PC-9 (cell line): ENCODE data around the gene TNC. TPM values are rescaled to one million over a fixed set of nuclear protein-coding genes. Genes with fewer than 3 reads are reported as not detected.

ENCODE experiments used
- BruUV-seq: library from RNA; stranded (reverse); fragments of 400-500 nt; replicated peaks from 2 replicates; lab custom pipeline; 2021; lab: Mats Ljungman, UMichigan
- CTCF ChIA-PET: fragments of 300-600 bp; sonication (Branson Sonifier 250); formaldehyde crosslinking; loops from one replicate; lab custom pipeline; 2022; ENCODE audit warnings: antibody characterized with exemption; lab: Charles Lee
- POLR2A ChIA-PET: fragments of 300-600 bp; sonication (Branson Sonifier 250); formaldehyde crosslinking; loops from one replicate; lab custom pipeline; 2022; ENCODE audit warnings: antibody characterized with exemption; ENCODE audit not compliant: unreplicated experiment; lab: Charles Lee
- DNase-seq, 2 experiments: peaks; one replicate each; pipeline versions ENCODE4 v3.0.0 to v3.0.0-alpha.2; 2015 to 2022; ENCODE audit warnings: mixed read lengths in 1 of 2
- H2AFZ ChIP-seq: fragments of 200-600 bp; sonication (generic); 2 replicates; pipeline ENCODE4 v1.8.1; 2017; ENCODE audit warnings: antibody characterized with exemption
- H3F3A ChIP-seq: fragments of 200-600 bp; sonication (generic); 2 replicates; pipeline ENCODE4 v1.8.1; 2017; ENCODE audit warnings: antibody characterized with exemption, mild to moderate bottlenecking, low read depth; ENCODE audit not compliant: insufficient read depth
- H3K27ac ChIP-seq: fragments of 200-600 bp; sonication (generic); 2 replicates; pipeline ENCODE4 v1.6.1; 2016; ENCODE audit warnings: mixed run types
- H3K27me3 ChIP-seq: fragments of 200-600 bp; sonication (generic); 2 replicates; pipeline ENCODE4 v1.6.1; 2016; ENCODE audit warnings: low read depth, mixed run types; ENCODE audit not compliant: insufficient read depth
- H3K36me3 ChIP-seq: fragments of 200-600 bp; sonication (generic); 2 replicates; pipeline ENCODE4 v1.6.1; 2016; ENCODE audit warnings: low read depth, mixed run types
- H3K4me1 ChIP-seq: fragments of 200-600 bp; sonication (generic); replicated peaks from 2 replicates; pipeline ENCODE4 v1.6.1; 2016; ENCODE audit warnings: mixed run types; ENCODE audit not compliant: insufficient read depth
- H3K4me2 ChIP-seq: fragments of 200-600 bp; sonication (generic); 2 replicates; pipeline ENCODE4 v1.6.1; 2017; ENCODE audit warnings: mixed run types
- H3K4me3 ChIP-seq: fragments of 200-600 bp; sonication (generic); 2 replicates; pipeline ENCODE4 v1.6.1; 2016; ENCODE audit warnings: mixed run types
- H3K79me2 ChIP-seq: fragments of 200-600 bp; sonication (generic); 2 replicates; pipeline ENCODE4 v1.6.1; 2017; ENCODE audit warnings: low read depth, mixed run types
- H3K9me2 ChIP-seq: fragments of 200-600 bp; sonication (generic); 2 replicates; pipeline ENCODE4 v1.8.1; 2017; ENCODE audit warnings: mild to moderate bottlenecking; ENCODE audit not compliant: insufficient read depth
- H3K9me3 ChIP-seq: fragments of 200-600 bp; sonication (generic); 2 replicates; pipeline ENCODE4 v1.8.1; 2016; ENCODE audit warnings: low read depth; ENCODE audit not compliant: insufficient read depth
- H4K20me1 ChIP-seq: fragments of 200-600 bp; sonication (generic); 2 replicates; pipeline ENCODE4 v1.8.1; 2017; ENCODE audit not compliant: insufficient read depth
- EZH2 ChIP-seq: fragments of 200-600 bp; sonication (generic); IDR thresholded peaks from 2 replicates; pipeline ENCODE4 v1.8.0; 2017; ENCODE audit warnings: antibody characterized with exemption, low read depth
- intact Hi-C: fragments of 100-400 bp; cut with micrococcal nuclease; formaldehyde crosslinking; loops from one replicate; pipeline ENCODE4 v1.10.0; 2022; ENCODE audit not compliant: unreplicated experiment
- total RNA-seq: library from RNA; stranded (reverse); gene quantifications from 2 replicates; pipeline ENCODE4 v1.2.3, GENCODE V29; 2021
- TF ChIP-seq, protein P1 (sequence below): fragments of 200-600 bp; sonication (generic); conservative IDR thresholded peaks from 2 replicates; pipeline ENCODE4 v1.6.1; 2017; ENCODE audit warnings: mixed run types, antibody characterized with exemption, mild to moderate bottlenecking, moderate library complexity

TNC gene
- total RNA-seq, 1 experiment from 2014 or later = 1.1 TPM

DNA sequence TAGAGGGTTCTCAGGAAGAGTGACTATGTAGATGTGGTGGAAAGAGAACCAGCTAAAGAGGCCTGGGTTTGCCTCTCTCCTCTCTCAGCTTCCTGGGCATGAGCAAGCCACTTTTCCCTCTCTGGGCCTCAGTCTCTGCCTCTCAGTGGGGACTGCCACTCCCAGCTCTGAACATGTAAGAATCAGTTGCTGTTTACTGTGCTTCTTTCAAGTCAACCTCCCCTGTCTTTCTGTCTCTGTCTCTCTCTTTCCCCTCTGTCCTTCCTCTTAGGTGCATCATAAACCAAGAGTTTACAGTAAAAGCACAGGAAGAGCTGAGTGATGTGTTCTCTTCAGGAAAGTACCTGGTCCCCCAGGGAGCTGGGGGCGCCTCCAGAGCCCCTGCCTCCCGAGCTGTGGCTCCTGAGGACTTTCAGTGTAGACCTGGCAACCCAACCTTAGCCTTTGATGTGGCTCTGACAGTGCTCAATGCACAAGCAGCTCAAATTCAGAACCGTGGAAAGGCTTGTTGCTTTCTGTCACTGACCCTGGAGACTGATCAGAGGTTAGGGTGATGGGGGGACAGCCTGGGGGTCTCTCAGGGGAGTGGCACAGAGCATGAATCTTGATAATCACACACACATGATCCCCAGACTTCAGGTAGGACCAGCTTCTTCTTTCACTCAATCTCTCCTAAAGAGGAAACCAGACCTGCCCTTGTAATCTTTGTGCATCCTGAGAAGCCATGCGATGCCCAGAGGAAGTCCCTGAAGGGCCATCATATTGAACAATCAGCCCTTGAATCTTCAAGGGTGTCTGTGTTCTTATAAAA is 128.2 kb downstream of the TNC start:
- Histone ChIP-seq H3K9me2 (no peaks in the 10 kb centered on the region), H4K20me1 (no peaks in the 10 kb centered on the region), H3K4me2 (0 out of 2 replicates have a peak overlapping the region, but pooled peaks have one; percentile 12), H3K36me3 (no peaks in the 10 kb centered on the region), H2AFZ (no peak overlapping the region), H3K27ac (no peak overlapping the region), H3K27me3 (peaks cover 22% of the 10 kb centered on the region; the same call in 1 of the 2 replicates), H3K9me3 (no peaks in the 10 kb centered on the region), H3F3A (peaks cover 4% of the 10 kb centered on the region; the same call in 1 of the 2 replicates), H3K4me1 (peaks cover 15% of the 10 kb centered on the region), H3K4me3 (no peak overlapping the region), H3K79me2 (no peaks in the 10 kb centered on the region)
- CTCF ChIA-PET = interaction anchor here (0.9 kb wide), 1 partner anchor 309 kb away, joined by 3 read pairs; no protein-coding TSS in a partner anchor
- TF ChIP-seq EZH2 = no peak
- TF ChIP-seq, protein P1, sequence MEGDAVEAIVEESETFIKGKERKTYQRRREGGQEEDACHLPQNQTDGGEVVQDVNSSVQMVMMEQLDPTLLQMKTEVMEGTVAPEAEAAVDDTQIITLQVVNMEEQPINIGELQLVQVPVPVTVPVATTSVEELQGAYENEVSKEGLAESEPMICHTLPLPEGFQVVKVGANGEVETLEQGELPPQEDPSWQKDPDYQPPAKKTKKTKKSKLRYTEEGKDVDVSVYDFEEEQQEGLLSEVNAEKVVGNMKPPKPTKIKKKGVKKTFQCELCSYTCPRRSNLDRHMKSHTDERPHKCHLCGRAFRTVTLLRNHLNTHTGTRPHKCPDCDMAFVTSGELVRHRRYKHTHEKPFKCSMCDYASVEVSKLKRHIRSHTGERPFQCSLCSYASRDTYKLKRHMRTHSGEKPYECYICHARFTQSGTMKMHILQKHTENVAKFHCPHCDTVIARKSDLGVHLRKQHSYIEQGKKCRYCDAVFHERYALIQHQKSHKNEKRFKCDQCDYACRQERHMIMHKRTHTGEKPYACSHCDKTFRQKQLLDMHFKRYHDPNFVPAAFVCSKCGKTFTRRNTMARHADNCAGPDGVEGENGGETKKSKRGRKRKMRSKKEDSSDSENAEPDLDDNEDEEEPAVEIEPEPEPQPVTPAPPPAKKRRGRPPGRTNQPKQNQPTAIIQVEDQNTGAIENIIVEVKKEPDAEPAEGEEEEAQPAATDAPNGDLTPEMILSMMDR = no peak
- no peak for DNase-seq
- POLR2A ChIA-PET = no interaction called here
- no TSS peak for BruUV-seq
- intact Hi-C loops = loop anchor here (5.0 kb wide), 1 partner anchor 68 kb away; no protein-coding TSS in a partner anchor

DNA sequence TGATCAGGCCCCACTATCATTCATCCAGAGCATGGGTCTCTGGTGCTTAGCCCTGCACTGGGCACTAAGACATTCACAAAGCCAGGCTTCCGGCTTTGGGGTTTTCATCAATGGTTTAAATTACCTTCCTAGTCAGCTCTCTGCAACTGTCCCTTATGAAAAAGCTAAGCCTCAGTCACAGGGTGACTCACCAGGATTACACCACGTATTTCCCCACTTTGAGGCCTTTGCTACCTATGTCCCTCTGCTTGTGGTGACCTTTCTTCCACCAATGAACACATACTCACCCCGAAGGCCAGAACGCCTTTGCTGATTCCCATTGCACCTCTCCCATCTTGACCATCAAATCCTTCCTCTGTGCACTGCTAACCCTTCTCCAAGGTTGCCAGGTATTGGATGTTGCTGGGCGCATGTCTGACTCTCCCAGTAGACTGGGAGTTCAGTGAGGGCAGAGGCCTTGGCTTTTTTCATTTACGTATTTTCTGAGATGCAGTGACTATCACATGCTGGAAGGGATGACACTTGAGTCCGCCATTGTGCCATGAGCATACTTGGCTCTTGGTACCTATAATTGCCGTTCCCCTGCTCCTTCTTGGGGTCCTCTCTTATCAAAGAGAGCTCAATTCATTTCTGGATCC is 128.9 kb downstream of the TNC start:
- Histone ChIP-seq H3K27ac (no peak overlapping the region), H4K20me1 (no peaks in the 10 kb centered on the region), H3K36me3 (no peaks in the 10 kb centered on the region), H3K4me2 (0 out of 2 replicates have a peak overlapping the region, but pooled peaks have one; percentile 12), H3F3A (peaks cover 4% of the 10 kb centered on the region; the same call in 1 of the 2 replicates), H3K9me2 (no peaks in the 10 kb centered on the region), H3K4me1 (peaks cover 15% of the 10 kb centered on the region), H2AFZ (no peak overlapping the region), H3K27me3 (peaks cover 22% of the 10 kb centered on the region; the same call in 1 of the 2 replicates), H3K79me2 (no peaks in the 10 kb centered on the region), H3K9me3 (no peaks in the 10 kb centered on the region), H3K4me3 (no peak overlapping the region)
- ChIA-PET POLR2A (no interaction called here), CTCF (interaction anchor here (0.9 kb wide), 1 partner anchor 308 kb away, joined by 3 read pairs; no protein-coding TSS in a partner anchor)
- DNase-seq = peak; percentile 6 to 68
- no TSS peak for BruUV-seq
- no peak for TF ChIP-seq EZH2
- TF ChIP-seq, protein P1 = no peak
- intact Hi-C loops = no loop called here

DNA sequence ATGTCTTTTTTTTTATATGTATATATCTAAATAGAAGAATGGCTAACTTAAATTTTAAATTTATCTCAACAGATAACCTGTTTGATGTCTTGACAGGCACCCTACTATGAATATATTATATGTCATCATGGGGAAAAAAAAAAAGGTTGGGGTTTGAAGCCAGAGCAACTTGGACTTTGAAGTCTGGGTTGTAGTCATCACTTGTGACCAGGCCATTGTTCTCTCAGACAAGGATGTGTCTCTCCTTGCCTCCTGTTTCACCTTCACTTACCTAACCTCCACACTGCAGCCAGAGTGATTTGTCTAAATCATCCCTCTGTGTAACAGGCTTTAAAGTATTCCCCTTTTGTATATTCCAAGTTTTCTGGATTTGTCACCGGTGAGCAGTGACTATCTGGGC is 130.8 kb downstream of the TNC start:
- Histone ChIP-seq H3K4me1 (peaks cover 15% of the 10 kb centered on the region), H2AFZ (no peak overlapping the region), H3K36me3 (no peaks in the 10 kb centered on the region), H3K9me3 (no peaks in the 10 kb centered on the region), H3K4me3 (no peak overlapping the region), H3K4me2 (no peak overlapping the region), H4K20me1 (no peaks in the 10 kb centered on the region), H3K27me3 (peaks cover 17% of the 10 kb centered on the region), H3F3A (peaks cover 4% of the 10 kb centered on the region; the same call in 1 of the 2 replicates), H3K9me2 (no peaks in the 10 kb centered on the region), H3K79me2 (no peaks in the 10 kb centered on the region), H3K27ac (no peak overlapping the region)
- TF ChIP-seq EZH2 = no peak
- TF ChIP-seq, protein P1 = no peak
- DNase-seq = no peak
- POLR2A ChIA-PET = interaction anchor here (0.7 kb wide), 1 partner anchor 29 kb away, joined by 11 read pairs; no protein-coding TSS in a partner anchor
- intact Hi-C loops = no loop called here
- CTCF ChIA-PET = no interaction called here
- no TSS peak for BruUV-seq
